A549 (cell line): ENCODE measurements around the gene NUFIP2. TPM values are rescaled to one million over a fixed set of nuclear protein-coding genes. Genes with fewer than 3 reads are reported as not detected.
"Not testable (repeated sequence)": the region's sequence is repeated elsewhere in the genome, so short reads cannot be mapped to it uniquely, and the experiment has no call there.

Source experiments
- ATAC-seq, 2 experiments: fragments of 200-7000 bp in 1 of 2; fragments of >200 bp in 1 of 2; cut with Nextera tagmentation in 1 of 2; cut with Tn5 transposase in 1 of 2; 3 replicates each; pipeline versions ENCODE4 v1.8.0 to v1.9.1; 2018 to 2020; ENCODE audit warnings: mild to moderate bottlenecking in 1 of 2, moderate library complexity in 1 of 2
- CTCF ChIA-PET: fragments of 300-600 bp; sonication (Branson Sonifier 250); formaldehyde crosslinking; extraction: SDS; loops from one replicate; lab custom pipeline; 2021; ENCODE audit warnings: antibody characterized with exemption, inconsistent platforms; lab: Yijun Ruan, JAX
- POLR2A ChIA-PET: fragments of 350-600 bp; formaldehyde crosslinking; extraction: SDS; loops from one replicate; lab custom pipeline; 2021; ENCODE audit warnings: antibody characterized with exemption, inconsistent platforms; lab: Yijun Ruan, JAX
- DNase-seq, 2 experiments: peaks; one replicate each; pipeline versions ENCODE4 v3.0.0 to v3.0.0-alpha.2; 2011 to 2016; ENCODE audit warnings: low read depth in 1 of 2, low spot score in 1 of 2
- FAIRE-seq: peaks from 2 replicates; lab custom pipeline; 2011; peaks lifted over from hg19 to GRCh38; lab: Jason Lieb, UNC
- H3K27ac ChIP-seq, 2 experiments: fragments of >200 bp; sonication (Bioruptor Twin); formaldehyde crosslinking; 3 replicates each; pipeline ENCODE4 v1.5.1; 2016 to 2017
- H3K4me1 ChIP-seq: fragments of >200 bp; sonication (Bioruptor Twin); formaldehyde crosslinking; 3 replicates; pipeline ENCODE4 v1.6.1; 2016
- H3K4me2 ChIP-seq: fragments of >200 bp; sonication (Bioruptor Twin); formaldehyde crosslinking; 3 replicates; pipeline ENCODE4 v1.6.1; 2016
- H3K4me3 ChIP-seq: fragments of >200 bp; sonication (Bioruptor Twin); formaldehyde crosslinking; 3 replicates; pipeline ENCODE4 v1.5.1; 2016
- H3K9me3 ChIP-seq: fragments of >200 bp; sonication (Bioruptor Twin); formaldehyde crosslinking; 3 replicates; pipeline ENCODE4 v1.6.1; 2016
- ATOH8 ChIP-seq: fragments of 250-450 bp; sonication (Bioruptor Pico); IDR thresholded peaks from 2 replicates; pipeline ENCODE4 v1.5.0; 2020; ENCODE audit warnings: low read depth, mild to moderate bottlenecking, moderate library complexity
- BCL3 ChIP-seq: fragments of >200 bp; sonication (Bioruptor Twin); formaldehyde crosslinking; IDR thresholded peaks from 3 replicates; pipeline ENCODE4 v1.6.1; 2016
- CBX8 ChIP-seq: fragments of 200-600 bp; sonication (generic); IDR thresholded peaks from 2 replicates; pipeline ENCODE4 v1.6.1; 2016
- CHD4 ChIP-seq: fragments of 200-600 bp; sonication (generic); IDR thresholded peaks from 2 replicates; pipeline ENCODE4 v1.6.1; 2016; ENCODE audit warnings: antibody characterized with exemption, mild to moderate bottlenecking, borderline replicate concordance
- EHF ChIP-seq: fragments of 250-450 bp; sonication (Bioruptor Pico); IDR thresholded peaks from 2 replicates; pipeline ENCODE4 v1.5.0; 2020; ENCODE audit warnings: mild to moderate bottlenecking
- ELK1 ChIP-seq: fragments of 150-350 bp; IDR thresholded peaks from 2 replicates; pipeline ENCODE4 v1.6.1; 2014; ENCODE audit warnings: low read depth, mild to moderate bottlenecking, low read length
- ESRRA ChIP-seq: fragments of 150-350 bp; IDR thresholded peaks from 2 replicates; pipeline ENCODE4 v1.6.1; 2014; ENCODE audit warnings: mild to moderate bottlenecking, low read length, borderline replicate concordance
- HES2 ChIP-seq: fragments of >200 bp; sonication (Bioruptor Twin); formaldehyde crosslinking; IDR thresholded peaks from 2 replicates; pipeline ENCODE4 v1.6.1; 2016
- HMGXB4 ChIP-seq: fragments of 250-450 bp; sonication (Bioruptor Pico); IDR thresholded peaks from 2 replicates; pipeline ENCODE4 v1.5.0; 2021; ENCODE audit warnings: mild to moderate bottlenecking, moderate library complexity, borderline replicate concordance
- KDM1A ChIP-seq: fragments of 200-600 bp; sonication (generic); IDR thresholded peaks from 2 replicates; pipeline ENCODE4 v1.6.1; 2016; ENCODE audit warnings: low read depth, mild to moderate bottlenecking
- MAFK ChIP-seq: fragments of 450-650 bp; IDR thresholded peaks from 2 replicates; pipeline ENCODE4 v1.6.1; 2014; ENCODE audit not compliant: partially characterized antibody
- NFE2L2 ChIP-seq: fragments of 150-350 bp; conservative IDR thresholded peaks from 2 replicates; pipeline ENCODE4 v1.6.1; 2014; ENCODE audit warnings: low read length
- POLR2AphosphoS2 ChIP-seq: conservative IDR thresholded peaks from 2 replicates; pipeline ENCODE4 v1.6.1; 2012; ENCODE audit warnings: low read length, improper control_type of control experiment, inconsistent platforms
- RFX5 ChIP-seq: fragments of 450-650 bp; IDR thresholded peaks from 2 replicates; pipeline ENCODE4 v1.7.1; 2014; ENCODE audit warnings: antibody characterized with exemption, mild to moderate bottlenecking, moderate library complexity
- ZC3H11A ChIP-seq: fragments of 450-650 bp; IDR thresholded peaks from 2 replicates; pipeline ENCODE4 v1.6.1; 2014; ENCODE audit warnings: antibody characterized with exemption, mild to moderate bottlenecking
- ZFP36 ChIP-seq: fragments of 450-650 bp; IDR thresholded peaks from 2 replicates; pipeline ENCODE4 v1.6.1; 2014; ENCODE audit warnings: borderline replicate concordance; ENCODE audit not compliant: partially characterized antibody
- ZSCAN20 ChIP-seq: fragments of 250-450 bp; sonication (Bioruptor Pico); IDR thresholded peaks from 2 replicates; pipeline ENCODE4 v1.8.0; 2022; ENCODE audit warnings: mild to moderate bottlenecking, moderate library complexity
- WGBS: methylation state at CpG from one replicate; pipeline ENCODE4 v1.1.6; 2017; ENCODE audit errors: missing lambda C conversion rate; 5-methylcytosine and 5-hydroxymethylcytosine counted together
- polyA plus RNA-seq, 4 experiments: library from polyadenylated mRNA; depleted of rRNA in 3 of 4; stranded (reverse); fragments of >200 nt; fragmentation: RNase III in 1 of 4; extraction: RNeasy Plus Mini Kit Qiagen cat#74134 plus additional on column Dnase treatment in 1 of 4; gene quantifications; 2 replicates in 3 of 4; 3 replicates in 1 of 4; pipeline ENCODE4 v1.2.3, GENCODE V29; 2011 to 2017
- TF ChIP-seq, protein P1 (sequence below): fragments of 200-600 bp; sonication (generic); IDR thresholded peaks from 2 replicates; pipeline ENCODE4 v1.6.1; 2016; ENCODE audit warnings: antibody characterized with exemption, mild to moderate bottlenecking, moderate library complexity

Gene NUFIP2
- polyA plus RNA-seq, 2 of the 4 experiments (the other 2 are of a cell fraction): 29.4 to 33.1 TPM

DNA sequence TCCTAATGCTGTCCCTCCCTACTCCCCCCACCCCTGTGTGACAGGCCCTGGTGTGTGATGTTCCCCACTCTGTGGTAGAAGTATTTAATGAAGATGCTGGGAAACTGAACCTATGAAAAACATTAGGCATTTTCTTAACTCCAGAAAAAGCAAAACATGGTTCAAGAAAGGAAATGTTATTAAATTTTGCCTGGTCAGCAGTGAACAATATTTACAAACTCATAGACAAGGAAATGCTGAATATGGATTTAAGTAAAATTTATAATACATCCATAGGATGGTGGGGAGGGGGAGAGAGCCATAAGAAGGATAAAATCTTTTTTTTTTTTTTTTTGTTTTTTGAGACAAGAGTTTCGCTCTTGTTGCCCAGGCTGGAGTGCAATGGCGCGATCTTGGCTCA is 58.0 kb downstream of the NUFIP2 start:
- no peak for FAIRE-seq
- H3K9me3 ChIP-seq: no peaks in the 10 kb centered on the region
- no peak overlapping the region for H3K4me3 ChIP-seq
- ChIA-PET CTCF (interaction anchor here (0.8 to 7.3 kb wide), 5 partner anchors 10 to 88 kb away, joined by 3 to 56 read pairs (median 6); partner anchors contain the start of gene MYO18A), POLR2A (no interaction called here)
- peaks cover 26% of the 10 kb centered on the region for H3K4me1 ChIP-seq
- no peak overlapping the region for H3K27ac ChIP-seq
- no peak overlapping the region for H3K4me2 ChIP-seq
- whole genome bisulfite sequencing: 92% methylated on average over 3 of the region's 3 CpGs
- no peak for TF ChIP-seq KDM1A
- peak; percentile 85 for TF ChIP-seq MAFK
- no peak for ATAC-seq
- no peak for DNase-seq

- DNase-seq, H3K27ac ChIP-seq, H3K4me2 ChIP-seq, H3K9me3 ChIP-seq, POLR2A ChIA-PET, FAIRE-seq, H3K4me3 ChIP-seq, ATAC-seq: not testable (repeated sequence)
- H3K4me1 ChIP-seq: peaks cover 17% of the 10 kb centered on the region
- CTCF ChIA-PET: interaction anchor here (0.8 to 7.3 kb wide), 5 partner anchors 10 to 87 kb away, joined by 3 to 56 read pairs (median 38); no protein-coding TSS in a partner anchor
- WGBS: 94% methylated on average over 7 of the region's 7 CpGs
These were observed 59.0 kb downstream of the NUFIP2 start for GRCh38 chr17:29234972-29235371.

GRCh38 chr17:29233301-29233700 is 60.6 kb downstream of the NUFIP2 start:
- no peak for TF ChIP-seq ZSCAN20
- TF ChIP-seq, all 56 proteins: peak for 0
- Histone ChIP-seq H3K4me1 (peaks cover 11% of the 10 kb centered on the region), H3K4me2 (no peak overlapping the region), H3K27ac (no peak overlapping the region), H3K9me3 (no peaks in the 10 kb centered on the region), H3K4me3 (no peak overlapping the region)
- no peak for ATAC-seq
- no peak for FAIRE-seq
- WGBS: 88% methylated on average over 1 of the region's 1 CpG
- ChIA-PET POLR2A (interaction anchor here (1.2 kb wide), 1 partner anchor 8 kb away, joined by 3 read pairs; no protein-coding TSS in a partner anchor), CTCF (interaction anchor here (0.7 to 7.3 kb wide), 9 partner anchors 8 to 137 kb away, joined by 3 to 48 read pairs (median 5); no protein-coding TSS in a partner anchor)
- no peak for DNase-seq

- POLR2A ChIA-PET: interaction anchor here (1.3 kb wide), 1 partner anchor 69 kb away, joined by 5 read pairs; the partner anchor contains the start of gene NUFIP2
- peak; percentile 51 for FAIRE-seq
- H3K4me3 ChIP-seq: no peak overlapping the region
- TF ChIP-seq HES2 (no peak), NFE2L2 (no peak), HMGXB4 (CRISPR knock-in tag) (no peak), EHF (CRISPR knock-in tag) (no peak), ZFP36 (no peak), KDM1A (no peak), POLR2AphosphoS2 (no peak), ELK1 (no peak), RFX5 (no peak), ATOH8 (no peak), CHD4 (no peak), CBX8 (no peak), BCL3 (no peak), ESRRA (no peak), ZC3H11A (no peak)
- TF ChIP-seq, protein P1, sequence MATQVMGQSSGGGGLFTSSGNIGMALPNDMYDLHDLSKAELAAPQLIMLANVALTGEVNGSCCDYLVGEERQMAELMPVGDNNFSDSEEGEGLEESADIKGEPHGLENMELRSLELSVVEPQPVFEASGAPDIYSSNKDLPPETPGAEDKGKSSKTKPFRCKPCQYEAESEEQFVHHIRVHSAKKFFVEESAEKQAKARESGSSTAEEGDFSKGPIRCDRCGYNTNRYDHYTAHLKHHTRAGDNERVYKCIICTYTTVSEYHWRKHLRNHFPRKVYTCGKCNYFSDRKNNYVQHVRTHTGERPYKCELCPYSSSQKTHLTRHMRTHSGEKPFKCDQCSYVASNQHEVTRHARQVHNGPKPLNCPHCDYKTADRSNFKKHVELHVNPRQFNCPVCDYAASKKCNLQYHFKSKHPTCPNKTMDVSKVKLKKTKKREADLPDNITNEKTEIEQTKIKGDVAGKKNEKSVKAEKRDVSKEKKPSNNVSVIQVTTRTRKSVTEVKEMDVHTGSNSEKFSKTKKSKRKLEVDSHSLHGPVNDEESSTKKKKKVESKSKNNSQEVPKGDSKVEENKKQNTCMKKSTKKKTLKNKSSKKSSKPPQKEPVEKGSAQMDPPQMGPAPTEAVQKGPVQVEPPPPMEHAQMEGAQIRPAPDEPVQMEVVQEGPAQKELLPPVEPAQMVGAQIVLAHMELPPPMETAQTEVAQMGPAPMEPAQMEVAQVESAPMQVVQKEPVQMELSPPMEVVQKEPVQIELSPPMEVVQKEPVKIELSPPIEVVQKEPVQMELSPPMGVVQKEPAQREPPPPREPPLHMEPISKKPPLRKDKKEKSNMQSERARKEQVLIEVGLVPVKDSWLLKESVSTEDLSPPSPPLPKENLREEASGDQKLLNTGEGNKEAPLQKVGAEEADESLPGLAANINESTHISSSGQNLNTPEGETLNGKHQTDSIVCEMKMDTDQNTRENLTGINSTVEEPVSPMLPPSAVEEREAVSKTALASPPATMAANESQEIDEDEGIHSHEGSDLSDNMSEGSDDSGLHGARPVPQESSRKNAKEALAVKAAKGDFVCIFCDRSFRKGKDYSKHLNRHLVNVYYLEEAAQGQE: no peak
These were observed 68.6 kb downstream of the NUFIP2 start for GRCh38 chr17:29225396-29225795.

More at GRCh38 chr17:29225396-29225795, 68.6 kb downstream of the NUFIP2 start:
- Histone ChIP-seq H3K9me3 (no peaks in the 10 kb centered on the region), H3K4me2 (no peak overlapping the region), H3K4me1 (peaks cover 5% of the 10 kb centered on the region; the same call in 1 of the 3 replicates), H3K27ac (peak overlapping the region in 1 of 2 experiments; percentile 34; a peak in 1 of 6 replicates)
- ATAC-seq (peak in 1 of 2 experiments; percentile 24; a peak in 2 of 6 replicates), DNase-seq (no peak)
- CTCF ChIA-PET: interaction anchor here (0.7 to 21.9 kb wide), 11 partner anchors 8 to 102 kb away, joined by 3 to 482 read pairs (median 3); partner anchors contain the start of gene MYO18A
